Fibroblast of skin of left quadriceps (primary cell): ENCODE measurements around the gene PTPRN2.

ENCODE experiments used
- DNase-seq, 2 experiments: peaks; one replicate each; pipeline ENCODE4 v3.0.0-alpha.2; 2013; ENCODE audit warnings: low read depth in 2 of 2

PTPRN2 gene

GRCh38 chr7:158401295-158401694 lies 186.3 kb downstream of the PTPRN2 start:
- no peak for DNase-seq

GRCh38 chr7:158400601-158401225 lies 186.9 kb downstream of the PTPRN2 start:
- no peak for DNase-seq

GRCh38 chr7:158399762-158400161 lies 187.9 kb downstream of the PTPRN2 start:
- DNase-seq = no peak

GRCh38 chr7:158398750-158399149 lies 188.9 kb downstream of the PTPRN2 start:
- no peak for DNase-seq

GRCh38 chr7:158397885-158398284 lies 189.7 kb downstream of the PTPRN2 start:
- DNase-seq = no peak

GRCh38 chr7:158396982-158397862 lies 190.4 kb downstream of the PTPRN2 start:
- DNase-seq = no peak

- no peak for DNase-seq
Measured at GRCh38 chr7:158396301-158396905, 191.2 kb downstream of the PTPRN2 start.

GRCh38 chr7:158395780-158396278 lies 191.8 kb downstream of the PTPRN2 start:
- no peak for DNase-seq

GRCh38 chr7:158395349-158395748 lies 192.3 kb downstream of the PTPRN2 start:
- DNase-seq = no peak

GRCh38 chr7:158394936-158395335 lies 192.7 kb downstream of the PTPRN2 start:
- no peak for DNase-seq

- DNase-seq = no peak
Measured at GRCh38 chr7:158393926-158394625, 193.5 kb downstream of the PTPRN2 start.

GRCh38 chr7:158392251-158392650 lies 195.4 kb downstream of the PTPRN2 start:
- no peak for DNase-seq

GRCh38 chr7:158391541-158391940 lies 196.1 kb downstream of the PTPRN2 start:
- no peak for DNase-seq

- DNase-seq = no peak
Measured at GRCh38 chr7:158391141-158391540, 196.5 kb downstream of the PTPRN2 start.

- DNase-seq = no peak
Measured at GRCh38 chr7:158390460-158390859, 197.2 kb downstream of the PTPRN2 start.

- no peak for DNase-seq
Measured at GRCh38 chr7:158389514-158390425, 197.9 kb downstream of the PTPRN2 start.

GRCh38 chr7:158388928-158389327 lies 198.7 kb downstream of the PTPRN2 start:
- DNase-seq = no peak

- DNase-seq = no peak
Measured at GRCh38 chr7:158388072-158388471, 199.6 kb downstream of the PTPRN2 start.

- no peak for DNase-seq
Measured at GRCh38 chr7:158387546-158387891, 200.1 kb downstream of the PTPRN2 start.

- no peak for DNase-seq
Measured at GRCh38 chr7:158386866-158387545, 200.6 kb downstream of the PTPRN2 start.

- no peak for DNase-seq
Measured at GRCh38 chr7:158386355-158386618, 201.3 kb downstream of the PTPRN2 start.
